Panc1 (cell line): ENCODE results near the gene TTLL5. TPM values are rescaled to one million over a fixed set of nuclear protein-coding genes. Genes with fewer than 3 reads are reported as not detected.

Source experiments
- ATAC-seq: fragments of 200-7000 bp; cut with Tn5 transposase; 2 replicates; pipeline ENCODE4 v1.9.1; 2020; ENCODE audit warnings: mild to moderate bottlenecking, moderate library complexity
- BruUV-seq: library from RNA; stranded (reverse); fragments of 400-500 nt; replicated peaks from 2 replicates; lab custom pipeline; 2021; lab: Mats Ljungman, UMichigan
- CTCF ChIA-PET: fragments of 300-600 bp; sonication (Branson Sonifier 250); formaldehyde crosslinking; loops from one replicate; lab custom pipeline; 2022; ENCODE audit warnings: antibody characterized with exemption; lab: Charles Lee
- POLR2A ChIA-PET: fragments of 300-600 bp; sonication (Branson Sonifier 250); formaldehyde crosslinking; loops from one replicate; lab custom pipeline; 2022; ENCODE audit warnings: antibody characterized with exemption; lab: Charles Lee
- DNase-seq: peaks from one replicate; pipeline ENCODE4 v3.0.0-alpha.2; 2010; ENCODE audit warnings: low read depth, low spot score
- H3K27ac ChIP-seq: 2 replicates; pipeline ENCODE4 v1.5.1; 2011; ENCODE audit warnings: mild to moderate bottlenecking, low read length, inconsistent platforms
- H3K27me3 ChIP-seq: fragments of 200-500 bp; sonication (Bioruptor generic); 2 replicates; pipeline ENCODE4 v1.6.0; 2014; ENCODE audit warnings: low read length, inconsistent platforms; ENCODE audit not compliant: control insufficient read depth, insufficient read depth
- H3K36me3 ChIP-seq: fragments of 200-500 bp; sonication (Bioruptor generic); 2 replicates; pipeline ENCODE4 v1.5.1; 2014; ENCODE audit warnings: inconsistent platforms, mild to moderate bottlenecking, low read length, moderate library complexity; ENCODE audit not compliant: control insufficient read depth, insufficient read depth
- H3K4me1 ChIP-seq: 2 replicates; pipeline ENCODE4 v1.5.1; 2011; ENCODE audit warnings: inconsistent platforms, mild to moderate bottlenecking, low read length, moderate library complexity; ENCODE audit not compliant: control insufficient read depth, insufficient read depth
- H3K4me3 ChIP-seq, 2 experiments: 2 replicates each; pipeline ENCODE4 v1.5.1; 2011 to 2012; ENCODE audit warnings: low read depth in 2 of 2, low read length in 2 of 2, mild to moderate bottlenecking in 2 of 2, inconsistent platforms in 1 of 2, moderate library complexity in 1 of 2
- H3K9me3 ChIP-seq: fragments of 200-500 bp; sonication (Bioruptor generic); 2 replicates; pipeline ENCODE4 v1.5.1; 2014; ENCODE audit warnings: low read depth, mild to moderate bottlenecking, inconsistent platforms, low read length, moderate library complexity; ENCODE audit not compliant: control insufficient read depth, insufficient read depth
- POLR2AphosphoS5 ChIP-seq: IDR thresholded peaks from 2 replicates; pipeline ENCODE4 v1.6.1; 2012; ENCODE audit warnings: mild to moderate bottlenecking, low read depth, low read length, moderate library complexity
- SIN3A ChIP-seq: IDR thresholded peaks from 2 replicates; pipeline ENCODE4 v1.6.1; 2012; ENCODE audit warnings: low read depth, mild to moderate bottlenecking, low read length, moderate library complexity, borderline replicate concordance; ENCODE audit not compliant: insufficient read depth
- TCF7L2 ChIP-seq: IDR thresholded peaks from 2 replicates; pipeline ENCODE4 v1.6.1; 2011; ENCODE audit warnings: mild to moderate bottlenecking, low read depth, low read length, inconsistent platforms
- in situ Hi-C: cut with HindIII; loops from 2 replicates; pipeline ENCODE4 v1.10.0; 2016; ENCODE audit warnings: low sequenced_read_pairs, low pct_unique_long_range_greater_than_20kb
- intact Hi-C: fragments of 100-400 bp; cut with micrococcal nuclease; formaldehyde crosslinking; loops from one replicate; pipeline ENCODE4 v1.10.0; 2022; ENCODE audit not compliant: unreplicated experiment
- total RNA-seq: library from RNA; stranded (reverse); gene quantifications from one replicate; pipeline ENCODE4 v1.2.1, GENCODE V29; 2021; ENCODE audit not compliant: unreplicated experiment
- TF ChIP-seq, protein P1 (sequence below), 2 experiments: IDR thresholded peaks; 2 replicates each; pipeline ENCODE4 v1.6.1; 2011 to 2012; ENCODE audit warnings: low read depth in 2 of 2, control low read depth in 1 of 2, low read length in 1 of 2, mild to moderate bottlenecking in 1 of 2, moderate library complexity in 1 of 2; ENCODE audit not compliant: insufficient read depth in 1 of 2
- TF ChIP-seq, protein P2 (sequence below): fragments of 450-650 bp; IDR thresholded peaks from 2 replicates; pipeline ENCODE4 v1.5.1; 2017; ENCODE audit warnings: mild to moderate bottlenecking

TTLL5 gene
- total RNA-seq, 1 experiment from 2014 or later: 23.5 TPM

DNA sequence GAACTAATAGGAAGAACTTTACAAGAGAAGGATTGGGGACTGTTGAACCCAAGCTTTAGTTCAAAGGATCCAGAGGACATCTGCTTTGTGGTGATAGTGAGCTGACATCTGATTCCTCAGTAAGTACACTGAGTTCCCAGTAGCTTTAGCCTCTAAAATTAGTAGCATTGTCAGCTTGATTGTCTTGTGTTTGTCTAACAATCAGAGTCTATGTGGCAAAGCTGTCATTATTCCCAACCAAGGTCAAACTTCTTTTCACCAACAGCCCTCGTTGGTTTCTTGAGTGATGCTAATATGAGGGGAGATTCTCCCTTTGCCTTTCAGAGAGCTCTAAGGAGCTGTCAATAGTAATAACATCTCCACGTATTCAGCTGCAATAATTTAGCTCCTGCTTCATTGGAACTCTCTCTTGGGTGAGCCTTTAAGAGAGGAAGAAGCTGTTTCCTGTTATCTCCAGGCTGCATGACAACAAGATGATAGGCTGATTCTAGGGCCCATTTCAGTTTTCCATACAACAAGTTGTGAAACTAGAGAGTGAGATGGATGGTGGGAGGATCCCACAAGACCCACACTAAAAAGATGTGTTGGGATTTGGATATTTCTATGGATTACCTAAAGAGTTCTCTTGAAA is 274.1 kb downstream of the TTLL5 start:
- POLR2A ChIA-PET: no interaction called here

DNA sequence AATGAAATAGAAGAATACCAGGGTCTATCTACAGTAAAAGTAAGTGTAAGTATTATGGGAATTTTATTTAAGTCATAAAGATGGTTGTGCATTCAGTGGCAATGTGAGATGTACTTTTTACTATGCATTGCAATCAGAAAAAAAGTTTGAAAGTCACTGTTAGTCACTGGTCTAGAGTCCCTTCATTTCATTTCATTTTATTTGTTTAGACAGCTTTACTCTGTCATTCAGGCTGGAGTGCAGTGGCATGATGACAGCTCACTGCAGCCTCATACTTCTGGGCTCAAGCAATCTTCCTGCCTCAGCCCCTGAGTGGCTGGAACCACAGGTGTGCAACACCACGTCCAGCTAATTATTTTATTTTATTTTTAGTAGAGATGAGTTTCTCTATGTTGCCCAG is 278.2 kb downstream of the TTLL5 start:
- Histone ChIP-seq H3K9me3 (no peaks in the 10 kb centered on the region), H3K36me3 (no peaks in the 10 kb centered on the region), H3K4me3 (no peak overlapping the region), H3K27me3 (no peaks in the 10 kb centered on the region), H3K4me1 (no peaks in the 10 kb centered on the region), H3K27ac (no peak overlapping the region)
- no TSS peak for BruUV-seq
- intact Hi-C loops: no loop called here
- ATAC-seq (no peak), DNase-seq (no peak)
- no peak for TF ChIP-seq POLR2AphosphoS5
- ChIA-PET CTCF (no interaction called here), POLR2A (interaction anchor here (0.6 kb wide), 1 partner anchor 450 kb away, joined by 7 read pairs; no protein-coding TSS in a partner anchor)
- in situ Hi-C loops: no loop called here

More for the DNA sequence above, 274.1 kb downstream of the TTLL5 start:
- intact Hi-C loops (no loop called here), in situ Hi-C loops (no loop called here)
- Histone ChIP-seq H3K36me3 (no peaks in the 10 kb centered on the region), H3K9me3 (no peaks in the 10 kb centered on the region), H3K4me3 (no peak overlapping the region), H3K4me1 (no peaks in the 10 kb centered on the region), H3K27ac (no peak overlapping the region), H3K27me3 (no peaks in the 10 kb centered on the region)
- CTCF ChIA-PET: interaction anchor here (0.9 kb wide), 1 partner anchor 29 kb away, joined by 3 read pairs; no protein-coding TSS in a partner anchor
- DNase-seq: no peak
- TF ChIP-seq, protein P1, sequence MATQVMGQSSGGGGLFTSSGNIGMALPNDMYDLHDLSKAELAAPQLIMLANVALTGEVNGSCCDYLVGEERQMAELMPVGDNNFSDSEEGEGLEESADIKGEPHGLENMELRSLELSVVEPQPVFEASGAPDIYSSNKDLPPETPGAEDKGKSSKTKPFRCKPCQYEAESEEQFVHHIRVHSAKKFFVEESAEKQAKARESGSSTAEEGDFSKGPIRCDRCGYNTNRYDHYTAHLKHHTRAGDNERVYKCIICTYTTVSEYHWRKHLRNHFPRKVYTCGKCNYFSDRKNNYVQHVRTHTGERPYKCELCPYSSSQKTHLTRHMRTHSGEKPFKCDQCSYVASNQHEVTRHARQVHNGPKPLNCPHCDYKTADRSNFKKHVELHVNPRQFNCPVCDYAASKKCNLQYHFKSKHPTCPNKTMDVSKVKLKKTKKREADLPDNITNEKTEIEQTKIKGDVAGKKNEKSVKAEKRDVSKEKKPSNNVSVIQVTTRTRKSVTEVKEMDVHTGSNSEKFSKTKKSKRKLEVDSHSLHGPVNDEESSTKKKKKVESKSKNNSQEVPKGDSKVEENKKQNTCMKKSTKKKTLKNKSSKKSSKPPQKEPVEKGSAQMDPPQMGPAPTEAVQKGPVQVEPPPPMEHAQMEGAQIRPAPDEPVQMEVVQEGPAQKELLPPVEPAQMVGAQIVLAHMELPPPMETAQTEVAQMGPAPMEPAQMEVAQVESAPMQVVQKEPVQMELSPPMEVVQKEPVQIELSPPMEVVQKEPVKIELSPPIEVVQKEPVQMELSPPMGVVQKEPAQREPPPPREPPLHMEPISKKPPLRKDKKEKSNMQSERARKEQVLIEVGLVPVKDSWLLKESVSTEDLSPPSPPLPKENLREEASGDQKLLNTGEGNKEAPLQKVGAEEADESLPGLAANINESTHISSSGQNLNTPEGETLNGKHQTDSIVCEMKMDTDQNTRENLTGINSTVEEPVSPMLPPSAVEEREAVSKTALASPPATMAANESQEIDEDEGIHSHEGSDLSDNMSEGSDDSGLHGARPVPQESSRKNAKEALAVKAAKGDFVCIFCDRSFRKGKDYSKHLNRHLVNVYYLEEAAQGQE (IDR thresholded peaks at IDR 0.05; ENCODE audit: insufficient read depth in 1 of 2, low read depth in 2 of 2, low read length in 1 of 2): no peak
- TF ChIP-seq, protein P2, sequence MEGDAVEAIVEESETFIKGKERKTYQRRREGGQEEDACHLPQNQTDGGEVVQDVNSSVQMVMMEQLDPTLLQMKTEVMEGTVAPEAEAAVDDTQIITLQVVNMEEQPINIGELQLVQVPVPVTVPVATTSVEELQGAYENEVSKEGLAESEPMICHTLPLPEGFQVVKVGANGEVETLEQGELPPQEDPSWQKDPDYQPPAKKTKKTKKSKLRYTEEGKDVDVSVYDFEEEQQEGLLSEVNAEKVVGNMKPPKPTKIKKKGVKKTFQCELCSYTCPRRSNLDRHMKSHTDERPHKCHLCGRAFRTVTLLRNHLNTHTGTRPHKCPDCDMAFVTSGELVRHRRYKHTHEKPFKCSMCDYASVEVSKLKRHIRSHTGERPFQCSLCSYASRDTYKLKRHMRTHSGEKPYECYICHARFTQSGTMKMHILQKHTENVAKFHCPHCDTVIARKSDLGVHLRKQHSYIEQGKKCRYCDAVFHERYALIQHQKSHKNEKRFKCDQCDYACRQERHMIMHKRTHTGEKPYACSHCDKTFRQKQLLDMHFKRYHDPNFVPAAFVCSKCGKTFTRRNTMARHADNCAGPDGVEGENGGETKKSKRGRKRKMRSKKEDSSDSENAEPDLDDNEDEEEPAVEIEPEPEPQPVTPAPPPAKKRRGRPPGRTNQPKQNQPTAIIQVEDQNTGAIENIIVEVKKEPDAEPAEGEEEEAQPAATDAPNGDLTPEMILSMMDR: no peak
- TF ChIP-seq POLR2AphosphoS5: no peak
- TF ChIP-seq SIN3A: no peak
- TF ChIP-seq TCF7L2: no peak
- no TSS peak for BruUV-seq
- ATAC-seq: no peak

DNA sequence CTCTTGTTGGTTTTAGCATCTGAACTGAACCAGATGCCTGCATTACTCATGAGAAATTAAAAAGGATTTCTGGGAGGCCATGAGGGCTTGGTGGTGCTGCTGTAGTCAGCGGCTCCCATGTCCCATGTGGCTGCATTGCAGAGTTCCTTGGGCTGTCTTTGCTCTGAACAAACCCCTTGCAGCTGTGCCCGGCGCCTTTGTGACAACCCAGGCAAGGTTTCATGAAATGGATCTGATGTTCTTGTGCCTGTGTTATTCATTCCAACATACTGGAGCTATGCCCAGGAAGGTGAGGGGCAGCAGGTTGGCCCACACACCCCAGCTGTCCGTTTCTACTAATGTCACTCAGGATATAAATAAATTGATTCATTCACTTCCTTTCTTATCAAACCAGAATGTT is 280.0 kb downstream of the TTLL5 start:
- Histone ChIP-seq H3K27me3 (no peaks in the 10 kb centered on the region), H3K27ac (no peak overlapping the region), H3K36me3 (no peaks in the 10 kb centered on the region), H3K9me3 (no peaks in the 10 kb centered on the region), H3K4me1 (no peaks in the 10 kb centered on the region), H3K4me3 (no peak overlapping the region)
- POLR2A ChIA-PET: interaction anchor here (0.5 kb wide), 1 partner anchor 77 kb away, joined by 3 read pairs; no protein-coding TSS in a partner anchor
- CTCF ChIA-PET: no interaction called here
- DNase-seq (no peak), ATAC-seq (no peak)
- BruUV-seq: no TSS peak
- in situ Hi-C loops: no loop called here
- TF ChIP-seq SIN3A: no peak
- TF ChIP-seq, protein P1 (IDR thresholded peaks at IDR 0.05; ENCODE audit: insufficient read depth in 1 of 2, low read depth in 2 of 2, low read length in 1 of 2): no peak
- TF ChIP-seq TCF7L2: no peak
- no peak for TF ChIP-seq POLR2AphosphoS5
- TF ChIP-seq, protein P2: no peak
- intact Hi-C loops: no loop called here
